Astrocyte of the cerebellum (primary cell): Measurements from ENCODE around the gene DISC1.
"Not testable (repeated sequence)": the region's sequence is repeated elsewhere in the genome, so short reads cannot be mapped to it uniquely, and the experiment has no call there.

Experiments used
- DNase-seq: peaks from one replicate; pipeline ENCODE4 v3.0.0-alpha.2; 2011; ENCODE audit warnings: low read depth
- H3K4me3 ChIP-seq: 2 replicates; pipeline ENCODE4 v1.5.1; 2011; ENCODE audit warnings: mild to moderate bottlenecking, low read depth, low read length, moderate library complexity
- CTCF ChIP-seq: IDR thresholded peaks from 2 replicates; pipeline ENCODE4 v1.5.1; 2012; ENCODE audit warnings: low read length, low read depth, moderate library complexity, mild to moderate bottlenecking; ENCODE audit errors: missing control alignments
- in situ Hi-C: cut with HindIII; loops from 2 replicates; pipeline ENCODE4 v1.10.0; 2017; ENCODE audit warnings: low sequenced_read_pairs

The DISC1 gene

GRCh38 chr1:231899713-231900435 is 273.3 kb downstream of the DISC1 start:
- no peak overlapping the region for H3K4me3 ChIP-seq
- DNase-seq, result no peak
- no peak for TF ChIP-seq CTCF
- in situ Hi-C loops, result no loop called here

- no peak overlapping the region for H3K4me3 ChIP-seq
- in situ Hi-C loops, result no loop called here
- no peak for TF ChIP-seq CTCF
- no peak for DNase-seq
Observed at GRCh38 chr1:231903586-231904081, 277.0 kb downstream of the DISC1 start.

DNA sequence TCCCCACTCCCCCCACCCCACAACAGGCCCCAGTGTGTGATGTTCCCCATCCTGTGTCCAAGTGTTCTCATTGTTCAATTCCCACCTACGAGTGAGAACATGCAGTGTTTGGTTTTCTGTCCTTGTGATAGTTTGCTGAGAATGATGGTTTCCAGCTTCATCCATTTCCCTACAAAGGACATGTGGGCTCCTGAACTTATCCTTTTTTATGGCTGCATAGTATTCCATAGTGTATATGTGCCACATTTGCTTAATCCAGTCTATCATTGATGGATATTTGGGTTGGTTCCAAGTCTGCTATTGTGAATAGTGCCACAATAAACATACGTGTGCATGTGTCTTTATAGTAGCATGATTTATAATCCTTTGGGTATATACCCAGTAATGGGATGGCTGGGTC is 280.7 kb downstream of the DISC1 start:
- H3K4me3 ChIP-seq, in situ Hi-C loops, DNase-seq: not testable (repeated sequence)

GRCh38 chr1:231913493-231913892 is 286.9 kb downstream of the DISC1 start:
- in situ Hi-C loops, result no loop called here
- no peak for TF ChIP-seq CTCF
- H3K4me3 ChIP-seq, result no peak overlapping the region

GRCh38 chr1:231918239-231919015 is 291.8 kb downstream of the DISC1 start:
- in situ Hi-C loops, result no loop called here
- TF ChIP-seq CTCF, result no peak
- H3K4me3 ChIP-seq, result no peak overlapping the region
- DNase-seq, result peak; percentile 42

More at GRCh38 chr1:231913493-231913892, 286.9 kb downstream of the DISC1 start:
- no peak for DNase-seq

GRCh38 chr1:231919239-231919885 is 292.8 kb downstream of the DISC1 start:
- no peak for DNase-seq
- in situ Hi-C loops, result no loop called here
- TF ChIP-seq CTCF, result no peak
- H3K4me3 ChIP-seq, result no peak overlapping the region
